ENCODE results near the gene SPATA6.

Gene SPATA6

GRCh38 chr1:48472638-48473037, 634 bp upstream of the SPATA6 start:
- H3K4me3 ChIP-seq (ENCODE audit: low read depth, low read length) = peak overlapping the region; percentile 77
- TF ChIP-seq CTCF (conservative IDR thresholded peaks at IDR 0.05; ENCODE audit: low read depth, low read length) = no peak
- no peak for DNase-seq (ENCODE audit: low read depth)

DNA sequence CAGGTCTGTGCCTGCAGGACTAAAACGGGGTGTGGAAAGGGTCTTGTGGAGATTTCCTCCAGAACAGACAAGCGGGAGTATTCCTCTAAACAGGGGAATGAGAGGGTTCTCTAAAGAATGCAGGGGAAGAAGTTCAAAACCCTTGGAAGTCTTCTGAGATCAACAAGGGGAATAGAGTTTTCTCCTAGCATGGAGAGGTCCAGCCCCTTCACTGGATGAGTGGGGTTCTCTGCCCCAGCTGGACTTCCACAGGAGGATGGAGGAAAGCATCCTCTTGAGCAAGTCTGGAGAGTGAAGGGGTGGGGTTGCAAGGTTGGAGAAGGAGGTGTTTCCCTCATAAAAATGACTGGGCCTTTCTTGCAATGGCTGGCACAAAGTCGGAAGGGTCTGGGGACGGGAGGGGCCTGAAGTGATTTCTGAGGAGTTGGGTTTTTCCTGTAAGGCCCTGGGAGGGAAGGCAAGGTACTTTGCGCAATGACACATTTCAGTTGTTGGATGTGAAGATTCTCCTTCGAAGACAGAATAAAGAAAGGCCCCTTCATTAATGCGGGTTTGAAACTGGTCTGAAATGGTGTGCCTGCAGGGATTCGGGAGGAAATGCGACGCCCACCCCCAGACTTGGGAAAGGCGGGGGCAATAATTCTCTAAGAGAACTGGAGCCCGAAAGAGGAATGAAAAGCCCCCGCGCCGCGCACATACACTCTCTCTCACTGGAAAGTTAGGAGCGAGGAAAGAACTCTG, 884 bp downstream of the SPATA6 start:
- TF ChIP-seq CTCF (conservative IDR thresholded peaks at IDR 0.05; ENCODE audit: low read depth, low read length) = no peak
- no peak for DNase-seq (ENCODE audit: low read depth)
- peak overlapping the region; percentile 77 for H3K4me3 ChIP-seq (ENCODE audit: low read depth, low read length)

DNA sequence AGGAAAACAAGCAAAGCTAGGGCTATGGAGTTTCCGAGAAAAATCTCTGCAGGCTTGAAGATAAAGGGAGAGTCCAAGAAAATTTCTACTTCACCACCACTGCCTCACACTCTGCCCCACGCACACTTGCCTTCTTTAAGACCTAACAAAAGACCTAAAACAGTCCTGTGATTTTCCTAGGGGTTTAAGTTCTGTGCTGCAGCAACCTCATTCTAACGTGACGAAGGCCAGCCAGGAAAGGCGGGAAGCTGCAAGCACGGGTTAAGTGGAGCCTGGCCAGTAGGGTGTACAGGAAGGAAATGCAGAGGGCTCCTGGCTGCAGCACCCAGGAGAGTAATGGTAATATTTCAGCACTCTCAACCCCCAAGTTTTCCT, 1.5 kb downstream of the SPATA6 start:
- peak overlapping the region; percentile 77 for H3K4me3 ChIP-seq (ENCODE audit: low read depth, low read length)
- peak; percentile 4 for TF ChIP-seq CTCF (conservative IDR thresholded peaks at IDR 0.05; ENCODE audit: low read depth, low read length)
- peak; percentile 57 for DNase-seq (ENCODE audit: low read depth)

- no peak for TF ChIP-seq CTCF (conservative IDR thresholded peaks at IDR 0.05; ENCODE audit: low read depth, low read length)
These were observed 2.2 kb downstream of the SPATA6 start for GRCh38 chr1:48469616-48470480.

DNA sequence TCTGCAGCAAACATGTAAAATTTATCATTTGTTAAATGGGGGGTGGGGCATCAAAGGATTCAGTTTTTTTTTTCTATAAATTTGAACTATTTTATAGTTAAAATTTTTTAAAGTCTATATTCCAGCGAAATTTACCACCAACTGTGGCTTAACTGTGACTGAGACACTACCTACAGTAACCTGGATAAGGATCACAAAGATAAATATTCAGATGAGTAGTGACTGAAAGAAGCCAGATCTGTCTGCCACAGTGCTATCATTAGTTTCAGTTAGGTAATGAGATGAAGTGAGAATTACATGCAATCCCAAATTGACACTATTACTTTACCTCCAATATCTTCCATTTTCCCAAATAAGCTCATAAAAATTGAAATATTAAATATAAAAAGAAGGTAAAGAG, 5.4 kb downstream of the SPATA6 start:
- no peak for TF ChIP-seq CTCF (conservative IDR thresholded peaks at IDR 0.05; ENCODE audit: low read depth, low read length)
- DNase-seq (ENCODE audit: low read depth) = no peak
- no peak overlapping the region for H3K4me3 ChIP-seq (ENCODE audit: low read depth, low read length)

More at GRCh38 chr1:48469616-48470480, 2.2 kb downstream of the SPATA6 start:
- DNase-seq (ENCODE audit: low read depth) = peak; percentile 87
- peak overlapping the region; percentile 77 for H3K4me3 ChIP-seq (ENCODE audit: low read depth, low read length)

DNA sequence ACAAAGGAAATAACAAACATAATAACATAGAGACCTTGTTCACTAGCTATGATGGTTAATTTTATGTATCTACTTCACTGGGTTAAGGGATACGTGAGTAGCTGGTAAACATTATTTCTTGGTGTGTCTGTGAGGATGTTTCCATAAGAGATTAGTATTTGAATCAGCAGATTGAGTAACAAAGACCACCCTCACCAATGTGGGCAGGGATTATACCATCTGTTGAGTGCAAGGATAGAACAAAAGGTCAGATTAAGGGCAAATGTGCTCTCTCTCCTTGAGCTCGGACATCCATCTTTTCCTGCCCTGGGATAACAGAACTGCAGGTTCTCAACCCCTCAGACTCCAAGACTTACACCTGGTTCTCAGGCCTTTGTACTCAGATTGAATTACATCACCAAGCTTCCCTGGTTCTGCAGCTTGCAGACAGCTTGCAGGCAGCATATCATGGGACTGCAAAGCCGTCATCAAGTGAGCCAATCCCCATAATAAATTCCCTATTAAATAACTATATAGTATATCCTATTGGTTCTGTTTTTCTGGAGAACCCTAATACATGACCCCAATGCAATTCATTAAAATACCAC, 9.2 kb downstream of the SPATA6 start:
- no peak for TF ChIP-seq CTCF (conservative IDR thresholded peaks at IDR 0.05; ENCODE audit: low read depth, low read length)
- no peak overlapping the region for H3K4me3 ChIP-seq (ENCODE audit: low read depth, low read length)
- DNase-seq (ENCODE audit: low read depth) = peak; percentile 26

Measured in choroid plexus epithelial cell (primary cell).